Ascending aorta (tissue), 2 donors: ENCODE results near the gene PRKAR2B. TPM values are rescaled to one million over a fixed set of nuclear protein-coding genes. Genes with fewer than 3 reads are reported as not detected.

Experiments
- DNase-seq, 2 donors: peaks; one replicate each; pipeline ENCODE4 v3.0.0-alpha.2; 2019; ENCODE audit warnings: low spot score in 2 of 2
- H3K27ac ChIP-seq, 2 donors: fragments of 200-600 bp; sonication (generic); one replicate each; pipeline ENCODE4 v1.5.1; 2016 to 2017; ENCODE audit warnings: mild to moderate bottlenecking in 1 of 2
- H3K27me3 ChIP-seq: fragments of 200-600 bp; sonication (generic); one replicate; pipeline ENCODE4 v1.5.1; 2017
- H3K36me3 ChIP-seq, 2 donors: fragments of 200-600 bp; sonication (generic); one replicate each; pipeline ENCODE4 v1.5.1; 2016
- H3K4me1 ChIP-seq, 2 donors: fragments of 200-600 bp; sonication (generic); one replicate each; pipeline ENCODE4 v1.5.1; 2016 to 2017; ENCODE audit warnings: mild to moderate bottlenecking in 1 of 2
- H3K4me3 ChIP-seq, 2 donors: fragments of 200-600 bp; sonication (generic); one replicate each; pipeline ENCODE4 v1.5.1; 2016 to 2017; ENCODE audit warnings: mild to moderate bottlenecking in 1 of 2
- H3K9me3 ChIP-seq, 2 donors: fragments of 200-600 bp; sonication (generic); one replicate each; pipeline ENCODE4 v1.5.1; 2016
- CTCF ChIP-seq, 3 experiments: fragments of 200-600 bp in 2 of 3; fragments of 450-650 bp in 1 of 3; sonication (generic) in 2 of 3; IDR thresholded peaks; one replicate each; pipeline ENCODE4 v1.5.1; 2016 to 2019; ENCODE audit warnings: antibody characterized with exemption in 3 of 3, mild to moderate bottlenecking in 1 of 3, moderate library complexity in 1 of 3
- intact Hi-C: fragments of 100-400 bp; cut with DNase I; formaldehyde crosslinking; loops from one replicate; pipeline ENCODE4 v1.15.1; 2023
- total RNA-seq: library from RNA; depleted of rRNA; stranded (reverse); fragments of >200 nt; gene quantifications from one replicate; pipeline ENCODE4 v1.1.0, GENCODE V29; 2016

Gene PRKAR2B
- total RNA-seq, 1 donor from 2014 or later = 10.5 TPM

DNA sequence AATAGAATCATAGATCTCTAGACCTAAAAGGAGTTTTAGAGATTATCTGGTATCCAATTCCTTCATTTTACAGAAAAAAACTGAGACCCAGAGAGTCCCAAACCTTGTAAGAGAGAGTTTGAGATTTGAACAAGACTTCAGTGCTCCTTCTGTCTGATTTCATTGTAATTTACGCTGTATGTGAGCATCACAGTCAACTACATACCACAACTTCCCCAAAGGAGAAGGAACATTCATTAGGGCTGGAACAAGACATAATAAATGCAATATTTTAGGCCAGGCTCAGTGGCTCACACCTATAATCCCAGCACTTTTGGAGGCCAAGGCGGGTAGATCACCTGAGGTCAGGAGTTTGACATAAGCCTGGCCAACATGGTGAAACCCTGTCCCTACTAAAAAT is 17.3 kb upstream of the PRKAR2B start:
- Histone ChIP-seq H3K36me3 (no peaks in the 10 kb centered on the region), H3K4me3 (no peak overlapping the region), H3K27me3 (no peaks in the 10 kb centered on the region), H3K9me3 (no peaks in the 10 kb centered on the region), H3K27ac (no peak overlapping the region), H3K4me1 (no peaks in the 10 kb centered on the region)
- intact Hi-C loops = no loop called here
- no peak for DNase-seq
- no peak for TF ChIP-seq CTCF (IDR thresholded peaks at IDR 0.05)

GRCh38 chr7:107029061-107029763 is 15.3 kb upstream of the PRKAR2B start:
- Histone ChIP-seq H3K27ac (no peak overlapping the region), H3K4me1 (no peaks in the 10 kb centered on the region), H3K27me3 (no peaks in the 10 kb centered on the region), H3K9me3 (no peaks in the 10 kb centered on the region), H3K4me3 (no peak overlapping the region), H3K36me3 (no peaks in the 10 kb centered on the region)
- no peak for TF ChIP-seq CTCF (IDR thresholded peaks at IDR 0.05)
- intact Hi-C loops = no loop called here
- DNase-seq = no peak

GRCh38 chr7:107029764-107030286 is 14.7 kb upstream of the PRKAR2B start:
- no peaks in the 10 kb centered on the region for H3K36me3 ChIP-seq
- DNase-seq = no peak
- TF ChIP-seq CTCF (IDR thresholded peaks at IDR 0.05) = no peak
- H3K4me1 ChIP-seq = no peaks in the 10 kb centered on the region
- no peak overlapping the region for H3K4me3 ChIP-seq
- no peak overlapping the region for H3K27ac ChIP-seq
- intact Hi-C loops = no loop called here
- H3K27me3 ChIP-seq = no peaks in the 10 kb centered on the region
- no peaks in the 10 kb centered on the region for H3K9me3 ChIP-seq

- no peaks in the 10 kb centered on the region for H3K4me1 ChIP-seq
- no peak overlapping the region for H3K4me3 ChIP-seq
- H3K27me3 ChIP-seq = no peaks in the 10 kb centered on the region
- TF ChIP-seq CTCF (IDR thresholded peaks at IDR 0.05) = no peak
- H3K36me3 ChIP-seq = no peaks in the 10 kb centered on the region
- intact Hi-C loops = no loop called here
- H3K9me3 ChIP-seq = no peaks in the 10 kb centered on the region
- H3K27ac ChIP-seq = no peak overlapping the region
- no peak for DNase-seq
These were observed 12.5 kb upstream of the PRKAR2B start for GRCh38 chr7:107032050-107032449.

DNA sequence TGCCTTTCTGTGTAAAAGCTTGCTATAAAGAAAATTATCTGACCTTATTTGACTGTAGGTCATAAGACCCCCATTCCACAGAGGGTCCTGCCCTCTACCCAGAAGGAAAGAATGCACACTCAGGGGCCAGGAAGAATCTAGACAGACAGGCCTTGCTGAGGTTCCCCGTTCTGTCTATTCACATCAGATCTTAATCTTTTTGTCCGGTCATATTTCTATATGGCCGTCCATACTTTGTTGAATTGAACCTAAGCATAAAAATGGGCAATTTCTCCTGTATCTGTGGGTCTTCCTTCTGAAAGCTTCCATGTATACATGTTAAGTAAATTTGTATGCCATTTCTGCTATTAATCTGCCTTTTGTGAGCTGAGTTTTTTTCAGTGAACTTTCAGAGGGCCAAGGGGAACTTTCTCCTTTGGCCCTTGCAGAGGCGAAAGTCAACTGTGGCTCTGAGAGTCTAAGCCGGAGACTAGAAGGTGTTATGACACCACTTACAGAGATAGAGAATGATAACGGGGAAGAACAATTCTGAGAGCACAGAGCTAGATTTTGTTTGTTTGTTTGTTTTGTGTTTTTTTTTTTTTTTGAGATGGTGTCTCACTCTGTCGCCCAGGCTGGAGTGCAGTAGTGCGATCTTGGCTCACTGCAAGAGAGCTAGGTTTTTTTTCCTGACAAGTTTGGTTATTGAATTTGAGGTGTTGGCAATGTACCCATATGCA is 11.6 kb upstream of the PRKAR2B start:
- intact Hi-C loops = no loop called here
- DNase-seq = no peak
- no peaks in the 10 kb centered on the region for H3K27me3 ChIP-seq
- no peak overlapping the region for H3K4me3 ChIP-seq
- TF ChIP-seq CTCF (IDR thresholded peaks at IDR 0.05) = no peak
- H3K4me1 ChIP-seq = no peaks in the 10 kb centered on the region
- no peaks in the 10 kb centered on the region for H3K36me3 ChIP-seq
- H3K9me3 ChIP-seq = no peaks in the 10 kb centered on the region
- no peak overlapping the region for H3K27ac ChIP-seq
